ENCODE results near the gene TCF12.
"Not testable (repeated sequence)": the region's sequence is repeated elsewhere in the genome, so short reads cannot be mapped to it uniquely, and the experiment has no call there.

Gene TCF12

GRCh38 chr15:56948000-56948763 lies 29.7 kb downstream of the TCF12 start:
- DNase-seq = no peak

GRCh38 chr15:56948764-56949101 lies 30.3 kb downstream of the TCF12 start:
- DNase-seq = no peak

- DNase-seq = no peak
Observed at GRCh38 chr15:56950979-56951378, 32.5 kb downstream of the TCF12 start.

GRCh38 chr15:56953790-56954189 lies 35.3 kb downstream of the TCF12 start:
- DNase-seq = no peak

GRCh38 chr15:56955011-56955410 lies 36.6 kb downstream of the TCF12 start:
- not testable (repeated sequence) for DNase-seq

- DNase-seq = no peak
Observed at GRCh38 chr15:56956538-56956937, 38.1 kb downstream of the TCF12 start.

GRCh38 chr15:56957812-56958406 lies 39.5 kb downstream of the TCF12 start:
- no peak for DNase-seq

GRCh38 chr15:56959318-56959648 lies 40.8 kb downstream of the TCF12 start:
- DNase-seq = no peak

- no peak for DNase-seq
Observed at GRCh38 chr15:56960116-56960515, 41.7 kb downstream of the TCF12 start.

GRCh38 chr15:56963126-56963525 lies 44.7 kb downstream of the TCF12 start:
- DNase-seq = no peak

GRCh38 chr15:56963710-56964109 lies 45.3 kb downstream of the TCF12 start:
- DNase-seq = no peak

- DNase-seq = no peak
Observed at GRCh38 chr15:56964182-56964581, 45.7 kb downstream of the TCF12 start.

- DNase-seq = no peak
Observed at GRCh38 chr15:56965231-56966013, 47.0 kb downstream of the TCF12 start.

- no peak for DNase-seq
Observed at GRCh38 chr15:56967336-56967735, 48.9 kb downstream of the TCF12 start.

- no peak for DNase-seq
Observed at GRCh38 chr15:56968256-56968655, 49.8 kb downstream of the TCF12 start.

GRCh38 chr15:56968821-56969220 lies 50.4 kb downstream of the TCF12 start:
- DNase-seq = no peak

- no peak for DNase-seq
Observed at GRCh38 chr15:56969265-56969895, 50.9 kb downstream of the TCF12 start.

- DNase-seq = no peak
Observed at GRCh38 chr15:56971571-56971970, 53.1 kb downstream of the TCF12 start.

- no peak for DNase-seq
Observed at GRCh38 chr15:56972016-56972415, 53.6 kb downstream of the TCF12 start.

GRCh38 chr15:56972426-56972825 lies 54.0 kb downstream of the TCF12 start:
- no peak for DNase-seq

GRCh38 chr15:56973463-56973862 lies 55.0 kb downstream of the TCF12 start:
- no peak for DNase-seq

GRCh38 chr15:56977232-56977631 lies 58.8 kb downstream of the TCF12 start:
- DNase-seq = no peak

GRCh38 chr15:56978898-56979662 lies 60.6 kb downstream of the TCF12 start:
- DNase-seq = no peak

Data from NCI-H524 (cell line).